Measurements from ENCODE around the gene CCL20. TPM values are rescaled to one million over a fixed set of nuclear protein-coding genes. Genes with fewer than 3 reads are reported as not detected.

The CCL20 gene
- total RNA-seq, 1 experiment from 2014 or later = not detected

- TF ChIP-seq STAT6 (CRISPR knock-in tag; conservative IDR thresholded peaks at IDR 0.05; ENCODE audit: low read depth) (no peak), ZNF416 (CRISPR knock-in tag; IDR thresholded peaks at IDR 0.05) (no peak), ZNF263 (CRISPR knock-in tag; IDR thresholded peaks at IDR 0.05; ENCODE audit: low read depth) (no peak), RORB (CRISPR knock-in tag; IDR thresholded peaks at IDR 0.05) (no peak)
Measured at GRCh38 chr2:227772932-227773331, 40.7 kb upstream of the CCL20 start (continued).

DNA sequence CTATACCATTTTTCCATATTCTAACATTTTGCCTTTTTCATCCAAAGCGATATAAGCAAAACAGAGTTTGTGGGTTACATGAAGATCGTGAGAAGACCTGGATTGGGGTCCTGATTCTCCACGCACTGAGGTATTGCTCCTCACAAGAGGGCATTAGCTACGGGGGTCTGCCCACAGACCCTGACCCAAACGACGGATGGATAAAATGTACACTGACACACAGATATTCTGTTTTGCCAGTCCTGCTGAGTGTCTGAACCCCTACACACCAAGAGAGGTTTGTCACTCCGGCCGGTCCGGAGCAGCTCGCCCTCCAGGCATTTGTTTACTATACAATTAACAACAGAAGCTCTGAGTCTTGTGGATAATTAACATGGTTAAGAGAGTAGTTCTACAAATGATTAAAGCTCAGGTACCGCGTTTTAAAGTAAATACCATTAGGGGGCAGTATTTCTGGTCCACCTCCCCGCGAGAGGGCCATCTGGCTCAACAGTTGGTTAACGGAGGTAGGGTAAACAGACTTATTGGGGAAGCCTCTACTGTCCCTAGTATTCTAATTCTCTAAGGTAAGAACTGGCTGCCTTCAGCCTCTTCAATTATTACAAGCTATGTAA lies 39.5 kb upstream of the CCL20 start:
- POLR2A ChIA-PET = no interaction called here
- H3K9me3 Mint-ChIP-seq = no peaks in the 10 kb centered on the region
- DNase-seq (ENCODE audit: low spot score) = peak; percentile 28
- no peak overlapping the region for H3K4me3 Mint-ChIP-seq
- H3K36me3 Mint-ChIP-seq = no peaks in the 10 kb centered on the region
- ATAC-seq = peak; percentile 76
- TF ChIP-seq, protein P1, sequence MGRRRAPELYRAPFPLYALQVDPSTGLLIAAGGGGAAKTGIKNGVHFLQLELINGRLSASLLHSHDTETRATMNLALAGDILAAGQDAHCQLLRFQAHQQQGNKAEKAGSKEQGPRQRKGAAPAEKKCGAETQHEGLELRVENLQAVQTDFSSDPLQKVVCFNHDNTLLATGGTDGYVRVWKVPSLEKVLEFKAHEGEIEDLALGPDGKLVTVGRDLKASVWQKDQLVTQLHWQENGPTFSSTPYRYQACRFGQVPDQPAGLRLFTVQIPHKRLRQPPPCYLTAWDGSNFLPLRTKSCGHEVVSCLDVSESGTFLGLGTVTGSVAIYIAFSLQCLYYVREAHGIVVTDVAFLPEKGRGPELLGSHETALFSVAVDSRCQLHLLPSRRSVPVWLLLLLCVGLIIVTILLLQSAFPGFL (CRISPR knock-in tag; IDR thresholded peaks at IDR 0.05; ENCODE audit: borderline replicate concordance) = no peak
- no peak for TF ChIP-seq ETV6 (CRISPR knock-in tag; IDR thresholded peaks at IDR 0.05)
- peaks cover 25% of the 10 kb centered on the region for H3K4me1 Mint-ChIP-seq
- peak overlapping the region; percentile 75; the same call in 1 of the 2 replicates for H3K27ac Mint-ChIP-seq
- no peaks in the 10 kb centered on the region for H3K27me3 Mint-ChIP-seq (ENCODE audit: low read depth)
- CTCF ChIA-PET = interaction anchor here (0.6 to 2.7 kb wide), 21 partner anchors 9 to 359 kb away, joined by 3 to 20 read pairs (median 3); no protein-coding TSS in a partner anchor

DNA sequence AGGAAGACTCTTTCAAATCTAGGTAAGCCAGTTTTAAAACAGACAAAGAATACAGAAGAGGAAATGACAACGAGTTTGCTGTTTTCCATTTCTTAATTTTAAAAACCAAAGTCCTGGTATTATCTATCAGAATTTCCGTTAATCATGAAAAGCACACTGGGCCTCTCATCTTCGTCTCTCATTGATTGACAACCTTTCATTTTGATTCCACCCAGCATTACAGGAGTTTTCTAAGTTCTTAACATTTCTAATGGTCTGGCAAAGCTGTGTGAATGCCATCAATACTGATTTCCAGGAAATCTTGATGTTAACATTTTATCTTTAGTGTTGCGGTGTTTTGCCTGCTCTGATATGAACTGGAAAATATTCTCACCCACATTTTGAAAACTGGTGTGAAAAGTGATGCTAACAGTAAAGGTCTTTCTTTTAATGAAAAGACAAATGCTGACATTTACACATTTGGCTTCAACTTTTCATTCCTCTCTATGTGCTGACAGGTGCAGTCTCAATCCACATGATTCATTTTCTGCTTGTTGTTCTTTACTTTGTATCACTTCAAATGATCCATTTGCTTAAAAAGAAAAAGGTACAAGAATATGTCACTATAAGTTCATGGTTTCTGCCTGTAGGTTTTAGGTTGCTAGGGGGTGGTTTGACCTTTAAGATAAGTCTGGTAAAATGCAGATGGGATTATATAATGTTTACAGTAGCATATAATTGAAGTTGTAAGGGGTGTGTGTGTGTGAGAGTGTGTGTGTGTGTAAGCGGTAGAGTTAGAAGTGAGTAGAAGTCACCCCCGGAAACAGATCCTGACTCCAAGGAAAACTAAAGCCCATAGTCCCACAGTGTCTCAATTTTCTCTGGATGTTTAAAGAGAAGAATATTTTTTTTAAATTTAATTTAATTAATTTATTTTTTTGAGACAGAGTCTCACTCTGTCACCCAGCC lies 38.5 kb upstream of the CCL20 start:
- H3K27me3 Mint-ChIP-seq (ENCODE audit: low read depth) = no peaks in the 10 kb centered on the region
- ATAC-seq (no peak), DNase-seq (ENCODE audit: low spot score) (no peak)
- H3K27ac Mint-ChIP-seq = no peak overlapping the region
- ChIA-PET POLR2A (no interaction called here), CTCF (interaction anchor here (1.0 to 1.8 kb wide), 7 partner anchors 9 to 174 kb away, joined by 3 to 20 read pairs (median 10); no protein-coding TSS in a partner anchor)
- H3K36me3 Mint-ChIP-seq = no peaks in the 10 kb centered on the region
- no peak overlapping the region for H3K4me3 Mint-ChIP-seq
- no peaks in the 10 kb centered on the region for H3K9me3 Mint-ChIP-seq
- H3K4me1 Mint-ChIP-seq = peaks cover 25% of the 10 kb centered on the region
- TF ChIP-seq, protein P2, sequence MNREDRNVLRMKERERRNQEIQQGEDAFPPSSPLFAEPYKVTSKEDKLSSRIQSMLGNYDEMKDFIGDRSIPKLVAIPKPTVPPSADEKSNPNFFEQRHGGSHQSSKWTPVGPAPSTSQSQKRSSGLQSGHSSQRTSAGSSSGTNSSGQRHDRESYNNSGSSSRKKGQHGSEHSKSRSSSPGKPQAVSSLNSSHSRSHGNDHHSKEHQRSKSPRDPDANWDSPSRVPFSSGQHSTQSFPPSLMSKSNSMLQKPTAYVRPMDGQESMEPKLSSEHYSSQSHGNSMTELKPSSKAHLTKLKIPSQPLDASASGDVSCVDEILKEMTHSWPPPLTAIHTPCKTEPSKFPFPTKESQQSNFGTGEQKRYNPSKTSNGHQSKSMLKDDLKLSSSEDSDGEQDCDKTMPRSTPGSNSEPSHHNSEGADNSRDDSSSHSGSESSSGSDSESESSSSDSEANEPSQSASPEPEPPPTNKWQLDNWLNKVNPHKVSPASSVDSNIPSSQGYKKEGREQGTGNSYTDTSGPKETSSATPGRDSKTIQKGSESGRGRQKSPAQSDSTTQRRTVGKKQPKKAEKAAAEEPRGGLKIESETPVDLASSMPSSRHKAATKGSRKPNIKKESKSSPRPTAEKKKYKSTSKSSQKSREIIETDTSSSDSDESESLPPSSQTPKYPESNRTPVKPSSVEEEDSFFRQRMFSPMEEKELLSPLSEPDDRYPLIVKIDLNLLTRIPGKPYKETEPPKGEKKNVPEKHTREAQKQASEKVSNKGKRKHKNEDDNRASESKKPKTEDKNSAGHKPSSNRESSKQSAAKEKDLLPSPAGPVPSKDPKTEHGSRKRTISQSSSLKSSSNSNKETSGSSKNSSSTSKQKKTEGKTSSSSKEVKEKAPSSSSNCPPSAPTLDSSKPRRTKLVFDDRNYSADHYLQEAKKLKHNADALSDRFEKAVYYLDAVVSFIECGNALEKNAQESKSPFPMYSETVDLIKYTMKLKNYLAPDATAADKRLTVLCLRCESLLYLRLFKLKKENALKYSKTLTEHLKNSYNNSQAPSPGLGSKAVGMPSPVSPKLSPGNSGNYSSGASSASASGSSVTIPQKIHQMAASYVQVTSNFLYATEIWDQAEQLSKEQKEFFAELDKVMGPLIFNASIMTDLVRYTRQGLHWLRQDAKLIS (CRISPR knock-in tag; IDR thresholded peaks at IDR 0.05; ENCODE audit: borderline replicate concordance) = no peak
- TF ChIP-seq GTF2I (CRISPR knock-in tag; conservative IDR thresholded peaks at IDR 0.05) (no peak), TP53 (CRISPR knock-in tag; IDR thresholded peaks at IDR 0.05) (no peak), GABPB1 (CRISPR knock-in tag; IDR thresholded peaks at IDR 0.05) (no peak), FOXJ3 (CRISPR knock-in tag; IDR thresholded peaks at IDR 0.05; ENCODE audit: borderline replicate concordance) (no peak), PRRX2 (CRISPR knock-in tag; IDR thresholded peaks at IDR 0.05) (no peak), NFE2L1 (CRISPR knock-in tag; IDR thresholded peaks at IDR 0.05) (no peak), USF2 (CRISPR knock-in tag; IDR thresholded peaks at IDR 0.05) (no peak), ESRRA (CRISPR knock-in tag; IDR thresholded peaks at IDR 0.05; ENCODE audit: borderline replicate concordance) (no peak)
- TF ChIP-seq, protein P3, sequence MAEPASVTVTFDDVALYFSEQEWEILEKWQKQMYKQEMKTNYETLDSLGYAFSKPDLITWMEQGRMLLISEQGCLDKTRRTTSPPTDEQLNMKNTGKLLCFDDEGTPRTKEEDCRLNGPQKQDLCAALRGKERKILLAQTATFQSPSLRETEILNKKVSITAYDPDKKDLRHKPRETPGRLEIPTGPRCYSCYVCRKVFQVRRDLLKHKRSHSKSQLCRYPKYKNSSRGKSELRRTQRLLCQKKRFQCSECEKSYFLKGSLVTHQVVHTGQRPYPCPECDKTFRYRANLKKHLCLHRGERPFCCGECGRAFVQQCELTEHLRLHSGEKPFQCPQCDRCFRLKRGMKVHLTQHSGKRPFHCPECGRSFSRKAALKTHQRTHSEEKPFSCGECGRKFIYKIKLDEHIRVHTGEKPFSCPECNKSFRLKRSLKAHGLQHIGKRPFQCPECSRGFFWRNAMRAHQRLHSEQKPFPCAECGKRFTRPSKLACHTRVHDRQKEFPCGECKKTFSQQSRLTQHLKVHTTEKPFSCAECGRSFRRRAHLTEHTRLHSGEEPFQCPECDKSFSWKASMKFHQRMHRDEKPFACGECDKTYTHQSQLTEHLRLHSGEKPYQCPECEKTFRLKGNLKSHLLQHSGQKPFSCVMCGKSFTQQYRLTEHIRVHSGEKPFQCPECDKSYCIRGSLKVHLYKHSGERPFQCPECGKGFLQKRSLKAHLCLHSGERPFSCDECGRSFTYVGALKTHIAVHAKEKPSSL (CRISPR knock-in tag; conservative IDR thresholded peaks at IDR 0.05) = no peak
- TF ChIP-seq, protein P4, sequence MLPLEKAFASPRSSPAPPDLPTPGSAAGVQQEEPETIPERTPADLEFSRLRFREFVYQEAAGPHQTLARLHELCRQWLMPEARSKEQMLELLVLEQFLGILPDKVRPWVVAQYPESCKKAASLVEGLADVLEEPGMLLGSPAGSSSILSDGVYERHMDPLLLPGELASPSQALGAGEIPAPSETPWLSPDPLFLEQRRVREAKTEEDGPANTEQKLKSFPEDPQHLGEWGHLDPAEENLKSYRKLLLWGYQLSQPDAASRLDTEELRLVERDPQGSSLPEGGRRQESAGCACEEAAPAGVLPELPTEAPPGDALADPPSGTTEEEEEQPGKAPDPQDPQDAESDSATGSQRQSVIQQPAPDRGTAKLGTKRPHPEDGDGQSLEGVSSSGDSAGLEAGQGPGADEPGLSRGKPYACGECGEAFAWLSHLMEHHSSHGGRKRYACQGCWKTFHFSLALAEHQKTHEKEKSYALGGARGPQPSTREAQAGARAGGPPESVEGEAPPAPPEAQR (CRISPR knock-in tag; IDR thresholded peaks at IDR 0.05) = no peak
- TF ChIP-seq, protein P5, sequence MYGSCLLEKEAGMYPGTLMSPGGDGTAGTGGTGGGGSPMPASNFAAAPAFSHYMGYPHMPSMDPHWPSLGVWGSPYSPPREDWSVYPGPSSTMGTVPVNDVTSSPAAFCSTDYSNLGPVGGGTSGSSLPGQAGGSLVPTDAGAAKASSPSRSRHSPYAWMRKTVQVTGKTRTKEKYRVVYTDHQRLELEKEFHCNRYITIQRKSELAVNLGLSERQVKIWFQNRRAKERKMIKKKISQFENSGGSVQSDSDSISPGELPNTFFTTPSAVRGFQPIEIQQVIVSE (CRISPR knock-in tag; IDR thresholded peaks at IDR 0.05; ENCODE audit: borderline replicate concordance) = no peak

Data from WTC11 (cell line).